Prostate gland (tissue), 2 donors: ENCODE data around the gene CCDC97. TPM values are rescaled to one million over a fixed set of nuclear protein-coding genes. Genes with fewer than 3 reads are reported as not detected.

Experiments
- DNase-seq: peaks from one replicate; pipeline ENCODE4 v3.0.0-alpha.2; 2019; ENCODE audit warnings: low spot score
- H3K27ac ChIP-seq, 2 donors: fragments of 200-600 bp; sonication (generic); 2 replicates each; pipeline ENCODE4 v1.5.1; 2017 to 2019
- H3K27me3 ChIP-seq: fragments of 200-600 bp; sonication (generic); replicated peaks from 2 replicates; pipeline ENCODE4 v1.5.1; 2019; ENCODE audit not compliant: insufficient read depth
- H3K36me3 ChIP-seq, 2 donors: fragments of 200-600 bp; sonication (generic); 1 replicate in 1 of 2; 2 replicates in 1 of 2; pipeline versions ENCODE4 v1.5.1 to v1.8.1; 2017 to 2019
- H3K4me1 ChIP-seq: fragments of 200-600 bp; sonication (generic); replicated peaks from 2 replicates; pipeline ENCODE4 v1.5.1; 2019
- H3K4me3 ChIP-seq, 2 donors: fragments of 200-600 bp; sonication (generic); 2 replicates each; pipeline ENCODE4 v1.5.1; 2017 to 2019
- H3K9me3 ChIP-seq: fragments of 200-600 bp; sonication (generic); 2 replicates; pipeline ENCODE4 v1.5.1; 2017
- POLR2A ChIP-seq: fragments of 450-650 bp; IDR thresholded peaks from one replicate; pipeline ENCODE4 v1.6.1; 2016; ENCODE audit warnings: antibody characterized with exemption, mild to moderate bottlenecking
- POLR2AphosphoS5 ChIP-seq: sonication (generic); formaldehyde crosslinking; IDR thresholded peaks from one replicate; pipeline ENCODE4 v1.6.1; 2017; ENCODE audit warnings: antibody characterized with exemption
- WGBS: methylation state at CpG from one replicate; pipeline ENCODE4 v1.1.5; 2018; 5-methylcytosine and 5-hydroxymethylcytosine counted together
- intact Hi-C: fragments of 100-400 bp; cut with DNase I; formaldehyde crosslinking; loops from one replicate; pipeline ENCODE4 v1.14.2; 2022
- total RNA-seq, 2 donors: library from RNA; depleted of rRNA; stranded (reverse); fragments of >200 nt; gene quantifications; one replicate each; pipeline ENCODE4 v1.1.0, GENCODE V29; 2016
- TF ChIP-seq, protein P1 (sequence below), 4 experiments: fragments of 200-600 bp in 2 of 4; fragments of 450-650 bp in 2 of 4; sonication (generic) in 2 of 4; IDR thresholded peaks; 1 replicate in 3 of 4; 2 replicates in 1 of 4; pipeline ENCODE4 v1.5.1; 2016 to 2019; ENCODE audit warnings: antibody characterized with exemption in 4 of 4, mild to moderate bottlenecking in 2 of 4, moderate library complexity in 2 of 4

CCDC97 gene
- total RNA-seq, 2 donors from 2014 or later, result 21.0 to 34.4 TPM

DNA sequence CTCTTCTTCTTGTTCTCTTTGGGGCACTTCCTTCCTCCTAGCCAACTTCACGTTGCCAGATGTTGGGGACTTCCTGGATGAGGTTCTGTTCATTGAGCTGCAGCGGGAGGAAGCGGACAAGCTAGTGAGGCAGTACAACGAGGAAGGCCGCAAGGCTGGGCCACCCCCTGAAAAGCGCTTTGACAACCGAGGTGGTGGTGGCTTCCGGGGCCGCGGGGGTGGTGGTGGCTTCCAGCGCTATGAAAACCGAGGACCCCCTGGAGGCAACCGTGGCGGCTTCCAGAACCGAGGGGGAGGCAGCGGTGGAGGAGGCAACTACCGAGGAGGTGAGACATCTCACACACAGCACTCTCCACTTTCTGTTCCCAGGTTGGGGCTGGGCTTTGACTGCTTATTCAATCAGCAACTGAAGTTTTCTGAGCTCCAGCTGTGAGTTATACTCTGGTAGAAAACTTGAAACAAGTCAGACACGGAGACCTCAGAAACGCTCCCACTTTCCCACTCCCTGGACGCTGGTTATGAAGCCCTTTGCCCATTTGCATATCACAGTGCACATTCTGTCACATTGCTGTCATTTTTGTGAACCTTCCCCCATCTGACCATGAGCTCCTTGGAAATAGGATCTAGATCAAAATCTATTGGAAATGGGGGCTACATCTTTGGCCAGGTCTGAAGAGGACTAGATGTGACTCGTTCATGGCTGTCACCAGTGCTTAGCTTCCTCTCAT, 7.2 kb upstream of the CCDC97 start:
- intact Hi-C loops, result no loop called here
- no peak for DNase-seq
- Histone ChIP-seq H3K4me3 (no peak overlapping the region), H3K4me1 (peaks cover 6% of the 10 kb centered on the region), H3K27ac (no peak overlapping the region), H3K9me3 (no peaks in the 10 kb centered on the region), H3K36me3 (peaks cover 19 to 28% of the 10 kb centered on the region in 2 donors), H3K27me3 (no peaks in the 10 kb centered on the region)
- TF ChIP-seq POLR2AphosphoS5 (no peak), POLR2A (no peak)
- TF ChIP-seq, protein P1, sequence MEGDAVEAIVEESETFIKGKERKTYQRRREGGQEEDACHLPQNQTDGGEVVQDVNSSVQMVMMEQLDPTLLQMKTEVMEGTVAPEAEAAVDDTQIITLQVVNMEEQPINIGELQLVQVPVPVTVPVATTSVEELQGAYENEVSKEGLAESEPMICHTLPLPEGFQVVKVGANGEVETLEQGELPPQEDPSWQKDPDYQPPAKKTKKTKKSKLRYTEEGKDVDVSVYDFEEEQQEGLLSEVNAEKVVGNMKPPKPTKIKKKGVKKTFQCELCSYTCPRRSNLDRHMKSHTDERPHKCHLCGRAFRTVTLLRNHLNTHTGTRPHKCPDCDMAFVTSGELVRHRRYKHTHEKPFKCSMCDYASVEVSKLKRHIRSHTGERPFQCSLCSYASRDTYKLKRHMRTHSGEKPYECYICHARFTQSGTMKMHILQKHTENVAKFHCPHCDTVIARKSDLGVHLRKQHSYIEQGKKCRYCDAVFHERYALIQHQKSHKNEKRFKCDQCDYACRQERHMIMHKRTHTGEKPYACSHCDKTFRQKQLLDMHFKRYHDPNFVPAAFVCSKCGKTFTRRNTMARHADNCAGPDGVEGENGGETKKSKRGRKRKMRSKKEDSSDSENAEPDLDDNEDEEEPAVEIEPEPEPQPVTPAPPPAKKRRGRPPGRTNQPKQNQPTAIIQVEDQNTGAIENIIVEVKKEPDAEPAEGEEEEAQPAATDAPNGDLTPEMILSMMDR (IDR thresholded peaks at IDR 0.05), result no peak
- 78% methylated on average over 21 of the region's 21 CpGs for WGBS

DNA sequence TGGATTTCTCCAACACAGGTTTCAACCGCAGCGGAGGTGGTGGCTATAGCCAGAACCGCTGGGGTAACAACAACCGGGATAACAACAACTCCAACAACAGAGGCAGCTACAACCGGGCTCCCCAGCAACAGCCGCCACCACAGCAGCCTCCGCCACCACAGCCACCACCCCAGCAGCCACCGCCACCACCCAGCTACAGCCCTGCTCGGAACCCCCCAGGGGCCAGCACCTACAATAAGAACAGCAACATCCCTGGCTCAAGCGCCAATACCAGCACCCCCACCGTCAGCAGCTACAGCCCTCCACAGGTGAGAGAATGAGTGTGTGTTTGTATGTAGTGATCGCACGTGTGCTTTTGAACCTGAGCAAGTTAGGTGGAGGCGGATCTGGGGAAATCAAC, 6.0 kb upstream of the CCDC97 start:
- H3K36me3 ChIP-seq, result peaks cover 19 to 28% of the 10 kb centered on the region in 2 donors
- H3K27ac ChIP-seq, result no peak overlapping the region
- TF ChIP-seq POLR2A, result no peak
- TF ChIP-seq, protein P1 (IDR thresholded peaks at IDR 0.05), result no peak
- TF ChIP-seq POLR2AphosphoS5, result no peak
- H3K9me3 ChIP-seq, result no peaks in the 10 kb centered on the region
- intact Hi-C loops, result no loop called here
- DNase-seq, result no peak
- no peak overlapping the region for H3K4me3 ChIP-seq
- peaks cover 2% of the 10 kb centered on the region for H3K4me1 ChIP-seq
- 93% methylated on average over 14 of the region's 14 CpGs for WGBS
- H3K27me3 ChIP-seq, result no peaks in the 10 kb centered on the region

DNA sequence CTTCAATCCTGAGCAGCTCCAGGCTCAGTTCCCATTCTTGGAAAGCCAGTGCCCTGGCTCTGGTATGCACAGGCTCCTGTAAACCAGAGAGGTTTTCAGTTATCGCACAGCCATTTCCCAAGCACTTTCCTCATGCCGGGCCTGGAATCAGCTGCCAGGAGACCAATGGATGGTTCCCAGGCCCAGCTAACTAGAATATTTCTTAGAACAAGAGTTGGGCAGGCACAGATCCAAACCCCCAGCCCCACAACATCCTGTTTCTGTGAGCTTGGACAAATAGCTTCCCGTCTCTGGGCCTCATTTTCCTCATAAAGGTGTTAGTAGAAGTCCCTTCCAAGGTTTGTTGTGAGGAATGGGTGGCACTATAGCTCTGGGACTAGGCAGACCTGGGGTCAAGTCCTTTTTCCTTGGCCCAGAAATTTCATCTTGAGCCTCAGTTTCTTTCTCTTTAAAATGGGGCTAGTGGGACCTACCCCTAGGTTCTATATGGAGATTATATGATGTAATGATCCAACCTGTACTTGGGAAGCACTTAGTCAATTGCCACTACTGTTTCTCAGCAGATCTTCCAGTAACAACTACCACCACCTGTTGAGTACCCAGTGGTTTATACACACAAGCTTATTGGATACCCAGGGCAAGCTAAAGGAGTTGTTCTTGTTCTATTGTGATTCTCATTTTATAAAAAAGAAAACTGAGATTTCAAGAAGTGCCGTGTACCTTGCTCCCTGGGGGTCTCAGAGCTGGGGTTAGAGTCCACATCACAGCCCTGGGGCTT, 5.1 kb upstream of the CCDC97 start:
- intact Hi-C loops, result loop anchor here (5.0 kb wide), 1 partner anchor 88 kb away; the partner anchor contains the start of gene AXL
- Histone ChIP-seq H3K4me3 (no peak overlapping the region), H3K36me3 (peaks cover 19 to 28% of the 10 kb centered on the region in 2 donors), H3K9me3 (no peaks in the 10 kb centered on the region), H3K27ac (no peak overlapping the region), H3K4me1 (peaks cover 7% of the 10 kb centered on the region), H3K27me3 (no peaks in the 10 kb centered on the region)
- DNase-seq, result no peak
- 82% methylated on average over 4 of the region's 4 CpGs for WGBS
- no peak for TF ChIP-seq POLR2AphosphoS5
- TF ChIP-seq, protein P1 (IDR thresholded peaks at IDR 0.05), result no peak
- no peak for TF ChIP-seq POLR2A

DNA sequence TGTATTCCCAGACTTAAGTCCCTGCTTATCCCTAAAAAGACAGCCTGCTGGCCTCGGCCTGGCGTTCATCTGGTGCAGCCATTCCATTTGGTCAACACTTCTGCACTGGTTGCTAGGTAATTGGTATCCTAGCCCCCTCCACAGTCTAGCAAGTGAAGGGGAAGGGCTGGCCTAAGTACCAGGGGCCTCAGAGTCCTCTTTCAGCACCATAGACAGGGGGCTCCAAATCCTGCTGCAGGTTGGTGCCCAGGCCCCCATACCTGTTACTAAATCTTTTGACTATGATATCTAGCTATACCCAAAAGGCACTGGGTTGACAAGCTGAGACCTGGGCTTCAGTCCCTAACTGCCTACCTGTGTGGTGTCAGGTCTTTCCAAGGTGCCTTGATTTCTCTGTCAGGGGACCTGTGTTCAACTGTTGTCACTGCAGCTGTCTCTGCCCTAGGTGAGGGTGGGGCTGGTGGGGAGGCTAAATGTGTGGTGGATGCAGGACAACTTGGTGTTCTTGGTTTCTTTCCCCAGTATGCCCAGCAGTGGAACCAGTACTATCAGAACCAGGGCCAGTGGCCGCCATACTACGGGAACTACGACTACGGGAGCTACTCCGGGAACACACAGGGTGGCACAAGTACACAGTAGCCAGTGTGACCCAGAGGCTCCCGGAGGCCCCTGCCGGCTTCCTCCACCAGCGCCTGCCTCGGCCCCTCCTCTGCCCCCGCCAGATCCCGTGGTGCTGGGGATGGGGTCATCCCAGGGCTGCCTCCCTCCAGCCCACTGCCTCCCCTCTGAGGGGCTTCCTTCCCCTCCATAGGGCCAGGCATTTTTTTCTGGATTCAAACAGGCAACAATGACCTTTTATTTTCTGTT, 3.8 kb upstream of the CCDC97 start:
- Histone ChIP-seq H3K27ac (no peak overlapping the region), H3K4me3 (no peak overlapping the region), H3K9me3 (no peaks in the 10 kb centered on the region), H3K27me3 (no peaks in the 10 kb centered on the region), H3K36me3 (peaks cover 19 to 23% of the 10 kb centered on the region in 2 donors), H3K4me1 (peaks cover 12% of the 10 kb centered on the region)
- intact Hi-C loops, result loop anchor here (5.0 kb wide), 1 partner anchor 89 kb away; the partner anchor contains the start of gene AXL
- TF ChIP-seq, protein P1 (IDR thresholded peaks at IDR 0.05), result no peak
- TF ChIP-seq POLR2AphosphoS5 (no peak), POLR2A (no peak)
- DNase-seq, result no peak
- 74% methylated on average over 13 of the region's 13 CpGs for WGBS
